Karpas-422 (cell line): ENCODE data around the gene OR6Q1. TPM values are rescaled to one million over a fixed set of nuclear protein-coding genes. Genes with fewer than 3 reads are reported as not detected.

ENCODE experiments used
- DNase-seq: peaks from one replicate; pipeline ENCODE4 v3.0.0-alpha.2; 2015
- H2AFZ ChIP-seq: fragments of 200-600 bp; sonication (generic); 2 replicates; pipeline ENCODE4 v1.6.1; 2014; ENCODE audit warnings: antibody characterized with exemption, low read length, mixed read lengths
- H3K27ac ChIP-seq: fragments of 200-600 bp; sonication (generic); 2 replicates; pipeline ENCODE4 v1.5.1; 2014; ENCODE audit warnings: mild to moderate bottlenecking, low read length, moderate library complexity
- H3K27me3 ChIP-seq: fragments of 200-600 bp; sonication (generic); 2 replicates; pipeline ENCODE4 v1.6.1; 2014; ENCODE audit warnings: low read length, mixed read lengths
- H3K36me3 ChIP-seq: fragments of 200-600 bp; sonication (generic); 2 replicates; pipeline ENCODE4 v1.6.1; 2014; ENCODE audit warnings: low read length, mixed read lengths; ENCODE audit not compliant: insufficient read depth
- H3K4me1 ChIP-seq: fragments of 200-600 bp; sonication (generic); 2 replicates; pipeline ENCODE4 v1.6.1; 2014; ENCODE audit warnings: mild to moderate bottlenecking, low read length, mixed read lengths
- H3K4me2 ChIP-seq: fragments of 200-600 bp; sonication (generic); 2 replicates; pipeline ENCODE4 v1.6.1; 2014; ENCODE audit warnings: low read length, low read depth, mild to moderate bottlenecking; ENCODE audit not compliant: poor library complexity, severe bottlenecking
- H3K4me3 ChIP-seq: fragments of 200-600 bp; sonication (generic); 2 replicates; pipeline ENCODE4 v1.5.1; 2014; ENCODE audit warnings: mild to moderate bottlenecking, antibody characterized with exemption, low read length, mixed read lengths
- H3K79me2 ChIP-seq: fragments of 200-600 bp; sonication (generic); 2 replicates; pipeline ENCODE4 v1.6.1; 2014; ENCODE audit warnings: mild to moderate bottlenecking, low read length, mixed read lengths
- H3K9ac ChIP-seq: fragments of 200-600 bp; sonication (generic); 2 replicates; pipeline ENCODE4 v1.6.0; 2014; ENCODE audit warnings: low read length
- H3K9me2 ChIP-seq: fragments of 200-600 bp; sonication (generic), shearing (Covaris generic); replicated peaks from 2 replicates; pipeline ENCODE4 v1.6.0; 2014; ENCODE audit warnings: mild to moderate bottlenecking, low read length, moderate library complexity; ENCODE audit not compliant: insufficient read depth
- H3K9me3 ChIP-seq: fragments of 300-700, 200-600 bp; sonication (generic); 2 replicates; pipeline ENCODE4 v1.6.1; 2014; ENCODE audit warnings: low read length, mixed read lengths
- H4K20me1 ChIP-seq: fragments of 200-600 bp; sonication (generic); 2 replicates; pipeline ENCODE4 v1.6.1; 2014; ENCODE audit warnings: mild to moderate bottlenecking, antibody characterized with exemption, low read length, low read depth; ENCODE audit not compliant: insufficient read depth
- total RNA-seq: library from RNA; depleted of rRNA; stranded (reverse); fragments of >200 nt; shearing (Covaris generic); gene quantifications from 2 replicates; pipeline ENCODE4 v1.2.3, GENCODE V29; 2014; ENCODE audit warnings: low replicate concordance

OR6Q1 gene
- total RNA-seq, 1 experiment from 2014 or later: not detected

DNA sequence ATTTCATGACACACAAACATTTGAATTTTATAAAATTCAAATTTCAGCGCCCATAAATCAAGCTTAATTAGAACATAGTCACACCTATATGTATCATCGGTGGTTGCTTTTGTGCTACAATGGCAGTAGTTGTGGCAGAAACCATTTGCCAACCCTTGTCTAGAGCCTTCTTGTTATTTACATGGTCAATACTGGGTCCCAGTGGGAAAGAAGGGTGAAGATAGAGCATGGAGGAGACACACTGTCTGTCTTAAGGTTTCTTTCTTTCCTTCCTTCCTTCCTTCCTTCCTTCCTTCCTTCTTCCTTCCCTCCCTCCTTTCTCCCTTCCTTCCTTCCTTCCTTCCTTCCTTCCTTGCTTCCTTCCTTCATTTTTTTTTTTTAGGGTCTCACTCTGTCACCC is 3.7 kb downstream of the OR6Q1 start:
- no peaks in the 10 kb centered on the region for H4K20me1 ChIP-seq
- DNase-seq: no peak
- no peak overlapping the region for H3K9ac ChIP-seq
- no peaks in the 10 kb centered on the region for H3K36me3 ChIP-seq
- H3K9me2 ChIP-seq: no peaks in the 10 kb centered on the region
- no peaks in the 10 kb centered on the region for H3K9me3 ChIP-seq
- no peaks in the 10 kb centered on the region for H3K27me3 ChIP-seq
- H3K4me1 ChIP-seq: no peaks in the 10 kb centered on the region
- H3K27ac ChIP-seq: no peak overlapping the region
- H3K79me2 ChIP-seq: no peaks in the 10 kb centered on the region
- no peak overlapping the region for H3K4me3 ChIP-seq
- no peak overlapping the region for H3K4me2 ChIP-seq
- no peak overlapping the region for H2AFZ ChIP-seq

DNA sequence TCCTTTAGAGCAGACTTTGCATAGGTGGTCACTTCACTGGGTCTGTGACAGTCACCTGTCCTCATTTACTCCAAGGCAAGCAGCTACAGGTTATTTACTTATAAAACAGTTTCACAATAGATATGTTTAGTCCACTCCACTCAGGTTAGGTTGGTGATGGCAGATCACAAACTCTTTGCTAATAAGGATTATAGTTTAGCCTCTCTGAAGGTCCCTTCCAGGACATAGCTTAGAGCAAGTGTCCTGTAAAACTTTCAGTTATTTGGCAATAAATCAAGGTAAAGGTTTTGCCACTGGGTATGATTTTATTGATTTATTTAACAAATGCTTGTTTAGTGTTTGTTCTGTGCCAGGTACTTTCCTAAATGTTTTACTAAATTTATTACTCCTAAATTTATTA is 8.8 kb downstream of the OR6Q1 start:
- H3K36me3 ChIP-seq: no peaks in the 10 kb centered on the region
- no peak for DNase-seq

DNA sequence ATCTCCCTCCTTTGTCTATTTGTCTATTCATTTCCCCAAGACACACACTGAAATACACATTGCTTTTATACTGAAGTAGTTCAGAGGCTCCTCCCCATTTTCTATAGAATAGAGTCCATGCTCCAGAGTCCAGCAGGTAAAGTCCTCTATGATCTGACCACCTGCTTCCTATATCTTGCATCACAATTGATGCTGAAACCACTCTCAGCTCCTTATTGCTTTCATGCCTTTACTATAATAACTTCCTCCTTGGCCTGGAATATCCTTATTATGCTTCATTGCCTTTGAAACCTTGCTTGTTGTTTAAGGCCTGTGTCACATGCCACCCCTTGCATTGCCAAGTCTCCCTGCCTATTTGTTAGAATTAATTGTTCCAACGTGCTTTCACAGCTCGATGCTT is 12.6 kb downstream of the OR6Q1 start:
- Histone ChIP-seq H3K9ac (no peak overlapping the region), H3K27me3 (no peaks in the 10 kb centered on the region), H3K4me3 (no peak overlapping the region), H2AFZ (no peak overlapping the region), H3K27ac (no peak overlapping the region), H3K4me1 (no peaks in the 10 kb centered on the region), H3K36me3 (no peaks in the 10 kb centered on the region), H3K4me2 (no peak overlapping the region), H3K9me3 (no peaks in the 10 kb centered on the region), H4K20me1 (no peaks in the 10 kb centered on the region), H3K9me2 (no peaks in the 10 kb centered on the region), H3K79me2 (no peaks in the 10 kb centered on the region)
- DNase-seq: no peak

More for the DNA sequence above, 8.8 kb downstream of the OR6Q1 start:
- Histone ChIP-seq H3K9ac (no peak overlapping the region), H3K27me3 (no peaks in the 10 kb centered on the region), H3K4me1 (no peaks in the 10 kb centered on the region), H3K79me2 (no peaks in the 10 kb centered on the region), H2AFZ (no peak overlapping the region), H3K9me3 (no peaks in the 10 kb centered on the region), H4K20me1 (no peaks in the 10 kb centered on the region), H3K9me2 (no peaks in the 10 kb centered on the region), H3K4me3 (no peak overlapping the region), H3K4me2 (no peak overlapping the region), H3K27ac (no peak overlapping the region)

DNA sequence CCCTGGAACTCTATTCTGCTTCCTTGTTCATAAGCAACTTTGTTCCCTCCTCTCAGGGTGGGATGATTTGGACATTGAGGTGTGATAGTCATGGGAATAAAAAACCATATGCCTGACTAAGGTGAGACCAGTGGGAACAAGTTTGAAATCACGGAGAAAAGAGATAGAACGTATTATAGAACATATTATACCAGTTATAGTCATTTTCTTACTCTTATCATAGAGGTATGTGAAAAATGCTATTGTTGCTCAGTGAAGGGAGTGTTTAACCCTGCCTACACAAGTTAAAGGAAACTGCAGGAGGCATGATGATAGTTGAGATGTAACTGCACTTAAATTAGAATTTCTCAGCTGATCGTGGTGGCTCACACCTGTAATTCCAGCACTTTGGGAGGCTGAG is 15.5 kb downstream of the OR6Q1 start:
- Histone ChIP-seq H3K4me1 (no peaks in the 10 kb centered on the region), H3K36me3 (no peaks in the 10 kb centered on the region), H4K20me1 (no peaks in the 10 kb centered on the region), H3K27me3 (no peaks in the 10 kb centered on the region), H3K4me2 (no peak overlapping the region), H3K9me3 (no peaks in the 10 kb centered on the region), H3K79me2 (no peaks in the 10 kb centered on the region), H3K27ac (no peak overlapping the region), H3K4me3 (no peak overlapping the region), H3K9ac (no peak overlapping the region), H3K9me2 (no peaks in the 10 kb centered on the region), H2AFZ (no peak overlapping the region)
- DNase-seq: no peak

DNA sequence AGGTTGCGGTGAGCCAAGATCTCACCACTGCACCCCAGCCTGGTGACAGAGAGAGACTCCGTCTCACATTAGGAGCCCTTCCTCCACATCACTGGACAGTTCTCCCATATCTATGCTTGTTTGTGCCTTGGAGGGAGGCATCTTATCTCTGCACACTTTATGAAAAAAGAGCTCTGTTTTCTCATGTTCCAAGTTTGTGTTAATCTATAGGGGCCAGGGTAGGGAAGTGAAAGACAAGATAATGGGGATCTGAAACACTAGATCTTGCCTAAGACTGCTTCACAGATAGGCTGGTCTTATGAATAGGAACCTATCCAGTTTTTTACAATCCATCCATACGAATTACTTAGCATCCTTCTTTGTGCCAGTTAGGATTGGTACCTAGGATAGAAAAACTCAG is 17.1 kb downstream of the OR6Q1 start:
- H3K4me2 ChIP-seq: no peak overlapping the region
- DNase-seq: no peak
- no peak overlapping the region for H2AFZ ChIP-seq
- H3K27ac ChIP-seq: no peak overlapping the region
- H4K20me1 ChIP-seq: no peaks in the 10 kb centered on the region
- H3K27me3 ChIP-seq: no peaks in the 10 kb centered on the region
- H3K9me3 ChIP-seq: no peaks in the 10 kb centered on the region
- H3K4me1 ChIP-seq: no peaks in the 10 kb centered on the region
- no peak overlapping the region for H3K4me3 ChIP-seq
- H3K9me2 ChIP-seq: no peaks in the 10 kb centered on the region
- no peak overlapping the region for H3K9ac ChIP-seq
- no peaks in the 10 kb centered on the region for H3K36me3 ChIP-seq
- H3K79me2 ChIP-seq: no peaks in the 10 kb centered on the region

DNA sequence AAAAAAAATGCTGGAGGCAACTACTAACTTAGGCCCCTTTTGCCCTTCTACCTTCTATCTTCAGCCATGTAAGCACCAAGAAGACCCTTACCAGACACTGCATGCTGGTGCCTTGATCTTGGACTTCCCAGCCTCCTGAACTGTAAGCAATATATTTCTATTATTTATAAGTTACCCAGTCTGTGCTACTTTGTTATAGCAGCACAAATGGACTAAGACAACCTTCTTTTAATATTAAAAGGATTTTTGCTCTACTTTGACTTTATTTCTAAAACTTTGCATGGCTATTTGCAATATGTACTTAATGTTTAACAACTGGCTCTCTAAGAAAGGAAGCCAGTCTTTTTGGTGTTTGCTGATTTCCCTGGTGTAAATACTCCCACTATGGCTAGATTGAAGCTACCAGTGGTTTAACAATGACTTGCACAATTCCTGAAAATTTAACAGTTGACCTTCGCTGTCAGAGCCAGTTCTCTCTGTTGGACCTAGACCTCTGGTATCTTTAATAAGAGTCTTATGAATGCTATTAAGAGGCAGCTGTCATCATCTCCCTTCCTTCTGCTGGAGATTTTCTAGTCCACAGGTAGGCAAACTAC is 25.2 kb downstream of the OR6Q1 start:
- Histone ChIP-seq H3K4me1 (no peaks in the 10 kb centered on the region), H3K36me3 (no peaks in the 10 kb centered on the region), H3K79me2 (no peaks in the 10 kb centered on the region)

DNA sequence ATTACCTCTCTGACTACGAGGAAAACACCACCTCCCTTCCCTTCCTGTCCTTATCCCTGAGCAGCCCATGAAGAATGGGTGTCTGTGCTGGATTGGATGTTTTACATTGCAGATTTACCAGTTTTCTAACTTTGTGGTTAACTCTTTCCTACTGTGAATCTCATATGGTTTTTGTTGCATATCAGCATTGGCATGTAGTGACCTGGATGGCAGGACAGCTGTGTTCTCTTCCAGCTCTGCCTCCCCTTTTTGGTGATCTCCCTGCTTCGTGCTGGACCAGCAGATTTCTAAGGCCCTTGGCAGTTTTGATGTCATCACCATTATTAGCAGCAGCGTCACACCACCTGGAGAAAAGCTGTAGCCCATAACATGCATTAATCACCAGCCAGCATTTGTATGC is 26.7 kb downstream of the OR6Q1 start:
- H3K27me3 ChIP-seq: no peaks in the 10 kb centered on the region
- no peaks in the 10 kb centered on the region for H3K9me2 ChIP-seq
- no peak overlapping the region for H3K4me2 ChIP-seq
- H3K36me3 ChIP-seq: no peaks in the 10 kb centered on the region
- H3K9ac ChIP-seq: no peak overlapping the region
- H3K27ac ChIP-seq: no peak overlapping the region
- no peaks in the 10 kb centered on the region for H3K4me1 ChIP-seq
- no peaks in the 10 kb centered on the region for H4K20me1 ChIP-seq
- H3K79me2 ChIP-seq: no peaks in the 10 kb centered on the region
- H3K9me3 ChIP-seq: no peaks in the 10 kb centered on the region
- H3K4me3 ChIP-seq: no peak overlapping the region
- no peak for DNase-seq
- no peak overlapping the region for H2AFZ ChIP-seq

More for the DNA sequence above, 25.2 kb downstream of the OR6Q1 start:
- Histone ChIP-seq H4K20me1 (no peaks in the 10 kb centered on the region), H2AFZ (no peak overlapping the region), H3K9me3 (no peaks in the 10 kb centered on the region), H3K9me2 (no peaks in the 10 kb centered on the region), H3K4me2 (no peak overlapping the region), H3K27ac (no peak overlapping the region), H3K9ac (no peak overlapping the region), H3K4me3 (no peak overlapping the region), H3K27me3 (no peaks in the 10 kb centered on the region)
- no peak for DNase-seq

DNA sequence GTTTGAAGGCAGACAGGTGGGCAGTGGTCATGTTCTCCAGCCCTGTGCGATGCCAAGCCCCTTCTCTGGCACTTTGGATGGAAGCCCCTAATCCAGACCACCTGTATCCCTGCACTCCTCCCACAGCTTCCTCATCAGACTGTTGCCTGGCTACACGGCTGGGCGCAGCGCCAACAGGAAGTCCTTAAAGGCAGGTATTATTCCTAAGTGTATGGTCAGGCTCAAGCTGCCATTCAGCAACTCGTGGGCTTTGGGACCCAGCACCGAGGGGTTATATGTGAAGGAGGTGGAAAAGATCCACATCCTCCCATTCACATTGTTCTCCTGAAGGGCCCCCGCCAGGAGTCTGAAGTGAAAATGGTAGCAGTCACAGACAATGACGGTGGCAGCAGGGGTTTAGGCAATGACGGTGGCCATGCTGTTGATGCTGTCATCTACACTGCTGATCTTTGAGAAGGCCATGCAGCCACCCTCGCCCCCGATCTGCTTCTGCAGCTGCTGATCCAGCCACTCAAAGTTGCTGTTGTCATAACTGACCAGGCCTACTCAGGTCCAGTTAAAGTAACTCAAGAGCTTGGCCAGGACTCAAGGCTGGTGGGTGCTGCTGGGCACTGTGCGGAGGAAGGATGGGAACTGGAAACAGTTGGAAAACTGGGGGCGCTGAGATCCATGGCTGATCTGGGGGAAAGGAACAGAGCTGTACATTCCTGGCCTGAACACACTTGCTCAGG is 27.7 kb downstream of the OR6Q1 start:
- Histone ChIP-seq H2AFZ (no peak overlapping the region), H3K9me2 (no peaks in the 10 kb centered on the region), H3K4me1 (no peaks in the 10 kb centered on the region), H3K27me3 (no peaks in the 10 kb centered on the region), H3K36me3 (no peaks in the 10 kb centered on the region), H4K20me1 (no peaks in the 10 kb centered on the region), H3K9ac (no peak overlapping the region), H3K27ac (no peak overlapping the region), H3K9me3 (no peaks in the 10 kb centered on the region), H3K4me3 (no peak overlapping the region), H3K4me2 (no peak overlapping the region), H3K79me2 (no peaks in the 10 kb centered on the region)
- DNase-seq: no peak
